ENCODE data around the gene UBE2D3.

- TF ChIP-seq CTCF (IDR thresholded peaks at IDR 0.05; ENCODE audit: poor library complexity) (no peak), EZH2 (IDR thresholded peaks at IDR 0.05; ENCODE audit: borderline replicate concordance) (no peak), EZH2phosphoT487 (IDR thresholded peaks at IDR 0.05; ENCODE audit: low read depth, severe bottlenecking, unreplicated experiment) (no peak)
These were observed 40.2 kb upstream of the UBE2D3 start for GRCh38 chr4:102867278-102868152.

Measured in hepatocyte (in vitro differentiated cells).